GM12872 (cell line): Measurements from ENCODE around the gene ZMIZ1.

ENCODE experiments used
- TF ChIP-seq, protein P1 (sequence below): IDR thresholded peaks from 3 replicates; pipeline ENCODE4 v1.5.1; 2011; ENCODE audit warnings: low read depth, mild to moderate bottlenecking, low read length, moderate library complexity; ENCODE audit not compliant: insufficient read depth

Gene ZMIZ1

GRCh38 chr10:79229071-79229541, 160.3 kb downstream of the ZMIZ1 start:
- TF ChIP-seq, protein P1, sequence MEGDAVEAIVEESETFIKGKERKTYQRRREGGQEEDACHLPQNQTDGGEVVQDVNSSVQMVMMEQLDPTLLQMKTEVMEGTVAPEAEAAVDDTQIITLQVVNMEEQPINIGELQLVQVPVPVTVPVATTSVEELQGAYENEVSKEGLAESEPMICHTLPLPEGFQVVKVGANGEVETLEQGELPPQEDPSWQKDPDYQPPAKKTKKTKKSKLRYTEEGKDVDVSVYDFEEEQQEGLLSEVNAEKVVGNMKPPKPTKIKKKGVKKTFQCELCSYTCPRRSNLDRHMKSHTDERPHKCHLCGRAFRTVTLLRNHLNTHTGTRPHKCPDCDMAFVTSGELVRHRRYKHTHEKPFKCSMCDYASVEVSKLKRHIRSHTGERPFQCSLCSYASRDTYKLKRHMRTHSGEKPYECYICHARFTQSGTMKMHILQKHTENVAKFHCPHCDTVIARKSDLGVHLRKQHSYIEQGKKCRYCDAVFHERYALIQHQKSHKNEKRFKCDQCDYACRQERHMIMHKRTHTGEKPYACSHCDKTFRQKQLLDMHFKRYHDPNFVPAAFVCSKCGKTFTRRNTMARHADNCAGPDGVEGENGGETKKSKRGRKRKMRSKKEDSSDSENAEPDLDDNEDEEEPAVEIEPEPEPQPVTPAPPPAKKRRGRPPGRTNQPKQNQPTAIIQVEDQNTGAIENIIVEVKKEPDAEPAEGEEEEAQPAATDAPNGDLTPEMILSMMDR = no peak

DNA sequence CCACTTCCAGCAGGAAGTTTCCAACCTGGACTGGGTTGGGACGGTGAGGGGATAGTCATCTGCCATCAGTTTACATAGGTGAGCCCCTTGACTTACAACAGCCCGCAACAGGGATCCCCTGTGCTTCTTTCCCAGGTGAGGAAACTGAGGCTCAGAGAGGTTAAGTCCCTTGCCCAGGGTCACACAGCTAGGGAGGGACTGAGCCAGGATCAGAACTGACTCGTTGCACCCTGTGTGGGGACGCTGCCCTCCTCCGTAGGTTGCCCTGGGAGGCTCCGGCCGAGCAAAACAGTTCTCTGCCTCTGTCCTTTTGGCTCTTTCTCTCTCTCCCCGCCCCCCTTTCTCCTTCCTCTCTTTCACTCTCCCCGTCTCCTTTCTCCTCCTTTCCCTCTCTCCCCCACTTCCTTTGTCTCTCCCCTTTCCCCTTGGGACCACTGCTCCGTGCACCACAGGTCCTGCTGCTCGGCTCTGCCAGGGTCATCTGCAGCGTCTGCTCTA, 161.1 kb downstream of the ZMIZ1 start:
- TF ChIP-seq, protein P1 = no peak

DNA sequence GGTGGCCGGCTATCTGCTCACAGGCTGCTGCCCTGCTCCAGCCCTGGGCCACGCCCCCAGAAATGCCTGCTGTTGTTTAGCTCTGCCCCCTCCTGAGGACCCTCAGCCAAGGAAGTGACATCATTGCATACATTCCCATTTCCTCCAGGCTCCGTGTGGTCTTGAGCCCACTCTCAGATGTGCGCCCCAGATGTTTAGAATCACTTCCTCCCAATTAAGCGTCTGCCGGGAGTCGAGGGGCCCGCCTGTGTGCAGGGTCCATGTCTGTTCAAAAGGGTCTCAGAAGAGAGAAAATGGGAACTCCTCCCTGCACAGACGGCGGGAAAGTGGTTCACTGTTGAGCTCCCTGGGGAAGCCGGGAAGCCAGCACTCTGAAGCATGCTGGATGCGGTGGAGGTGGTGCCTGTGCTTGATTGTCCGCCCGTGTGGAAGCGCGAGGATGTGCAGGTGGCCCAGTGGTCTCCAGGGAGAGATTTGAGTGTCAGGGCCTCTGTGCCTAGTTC, 161.6 kb downstream of the ZMIZ1 start:
- TF ChIP-seq, protein P1 = no peak

- TF ChIP-seq, protein P1 = no peak
These were observed 162.1 kb downstream of the ZMIZ1 start for GRCh38 chr10:79230850-79231249.

- TF ChIP-seq, protein P1 = no peak
These were observed 163.1 kb downstream of the ZMIZ1 start for GRCh38 chr10:79231908-79232307.

GRCh38 chr10:79232864-79233263, 164.1 kb downstream of the ZMIZ1 start:
- TF ChIP-seq, protein P1 = no peak

DNA sequence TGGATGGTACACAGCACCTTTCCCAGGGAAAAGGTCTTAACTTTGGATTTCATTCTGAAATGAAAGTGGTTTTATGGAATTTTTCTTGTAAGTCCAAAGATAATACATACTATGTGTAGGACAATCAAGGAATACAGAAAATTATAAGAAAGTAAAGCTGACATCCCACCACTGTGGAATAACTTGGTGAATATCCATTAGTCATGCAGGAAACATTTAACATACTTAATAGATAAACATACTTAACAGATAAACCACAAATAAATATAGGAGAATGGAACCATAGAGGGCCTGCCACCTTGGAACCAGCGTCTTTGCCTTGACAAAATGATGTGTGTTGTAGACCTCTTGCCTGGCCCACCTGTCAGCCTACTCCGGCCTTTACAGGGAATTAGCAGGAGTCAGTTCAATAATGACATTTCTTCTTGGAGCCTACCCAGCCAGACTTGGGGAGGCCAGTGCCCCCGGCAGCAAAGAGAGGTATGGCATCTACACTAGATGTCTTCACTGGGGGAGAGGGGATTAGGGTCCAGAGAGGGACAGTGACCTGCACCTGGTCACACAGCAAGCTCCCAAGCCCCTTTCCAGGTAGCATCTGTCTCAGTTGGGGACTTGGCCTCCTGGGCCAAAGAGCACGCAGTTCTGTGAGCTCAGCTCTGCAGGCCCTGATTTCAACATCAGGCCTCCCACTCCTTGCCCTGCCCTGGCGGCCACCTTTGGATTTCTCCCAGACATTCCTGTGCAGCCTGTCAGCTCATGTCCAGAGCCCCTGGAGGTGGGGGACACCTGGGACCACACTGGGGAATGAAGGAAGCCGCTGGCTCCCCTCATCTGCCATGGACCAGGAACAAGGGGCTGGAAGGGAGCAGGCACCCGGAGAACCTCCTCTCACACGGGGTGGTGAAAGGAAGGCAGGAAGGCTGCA, 165.9 kb downstream of the ZMIZ1 start:
- TF ChIP-seq, protein P1 = no peak
